HTERT RPE-1 (cell line): ENCODE measurements around the gene SIN3A.
"Not testable (repeated sequence)": the region's sequence is repeated elsewhere in the genome, so short reads cannot be mapped to it uniquely, and the experiment has no call there.

Experiments
- in situ Hi-C: fragments of 300-500 bp; cut with MboI; formaldehyde crosslinking; loops from 4 replicates; pipeline ENCODE4 v1.14.3; 2020; ENCODE audit warnings: low sequenced_read_pairs

The SIN3A gene

GRCh38 chr15:75383986-75384385, 67.5 kb downstream of the SIN3A start:
- in situ Hi-C loops, result not testable (repeated sequence)

DNA sequence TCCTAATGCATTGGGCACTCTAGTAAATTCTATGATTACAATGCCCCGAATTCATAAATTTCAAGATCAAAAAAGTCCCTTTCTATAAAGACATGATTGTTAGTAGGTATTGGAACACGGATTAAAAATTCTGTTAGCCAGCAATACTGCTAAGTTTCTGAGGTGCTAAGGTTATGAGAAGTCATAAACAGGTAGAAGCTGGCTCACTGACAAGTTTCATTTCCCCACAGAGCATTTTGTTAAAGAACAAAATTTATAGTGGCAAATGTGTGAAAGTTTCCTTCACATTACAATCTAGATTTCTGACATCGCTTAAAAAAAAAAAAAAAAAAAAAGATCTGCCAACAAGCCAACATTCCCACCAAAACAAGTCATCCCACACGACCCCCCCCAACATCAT, 70.7 kb downstream of the SIN3A start:
- in situ Hi-C loops, result no loop called here

DNA sequence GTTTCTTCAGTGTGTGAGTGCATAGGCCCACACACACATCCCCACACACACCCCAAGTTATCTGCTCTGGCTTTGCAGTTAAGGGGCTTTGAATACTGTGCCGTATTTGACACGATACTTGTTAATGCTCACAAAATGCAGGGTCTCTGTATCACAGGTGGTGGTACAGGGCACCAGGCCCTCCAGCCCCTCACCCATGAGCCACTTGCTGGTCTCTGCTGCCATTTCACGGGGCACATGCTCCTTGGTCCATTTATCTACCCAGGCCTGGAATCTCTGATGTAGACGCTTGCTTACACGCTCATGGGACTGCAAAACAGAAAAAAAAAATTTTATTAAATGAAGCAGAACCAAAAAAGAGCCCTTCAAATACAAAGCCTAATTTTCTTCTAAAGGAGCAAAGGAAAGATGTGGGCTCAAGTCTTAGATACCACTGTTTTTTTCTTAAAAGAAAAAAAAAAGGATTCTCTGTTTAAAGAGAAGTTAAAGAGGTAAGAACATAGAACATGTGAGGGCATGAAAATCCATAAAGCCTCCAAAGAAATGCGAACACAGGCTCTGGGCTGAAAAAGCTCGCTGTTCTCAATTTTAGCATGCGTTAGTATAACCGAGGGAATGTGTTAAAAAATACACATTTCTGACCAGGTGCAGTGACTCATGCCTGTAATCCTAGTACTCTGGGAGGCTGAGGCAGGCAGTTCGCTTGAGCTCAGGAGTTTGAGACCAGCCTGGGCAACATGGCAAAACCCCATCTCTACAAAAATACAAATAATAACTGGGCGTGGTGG, 79.4 kb downstream of the SIN3A start:
- in situ Hi-C loops, result no loop called here

DNA sequence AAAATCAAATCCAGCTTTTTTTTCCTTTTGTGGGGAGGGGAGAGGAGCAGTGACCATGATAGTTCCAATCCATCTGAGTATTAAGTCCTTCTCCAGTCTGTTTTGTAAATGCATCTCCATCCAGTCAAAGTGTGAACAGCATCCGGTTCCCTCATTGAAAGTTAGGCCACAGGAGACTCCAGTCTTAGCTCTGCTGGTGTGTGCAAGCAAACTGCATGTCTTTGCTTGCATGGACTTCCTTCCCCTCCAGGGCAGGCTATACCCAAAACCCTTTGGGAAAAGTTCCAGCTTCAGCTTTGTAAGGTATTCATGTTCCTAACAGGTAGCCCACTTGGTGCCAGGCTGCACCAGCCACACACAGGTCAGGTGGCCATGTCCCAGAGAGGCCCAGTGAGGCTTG, 80.0 kb downstream of the SIN3A start:
- in situ Hi-C loops, result no loop called here

DNA sequence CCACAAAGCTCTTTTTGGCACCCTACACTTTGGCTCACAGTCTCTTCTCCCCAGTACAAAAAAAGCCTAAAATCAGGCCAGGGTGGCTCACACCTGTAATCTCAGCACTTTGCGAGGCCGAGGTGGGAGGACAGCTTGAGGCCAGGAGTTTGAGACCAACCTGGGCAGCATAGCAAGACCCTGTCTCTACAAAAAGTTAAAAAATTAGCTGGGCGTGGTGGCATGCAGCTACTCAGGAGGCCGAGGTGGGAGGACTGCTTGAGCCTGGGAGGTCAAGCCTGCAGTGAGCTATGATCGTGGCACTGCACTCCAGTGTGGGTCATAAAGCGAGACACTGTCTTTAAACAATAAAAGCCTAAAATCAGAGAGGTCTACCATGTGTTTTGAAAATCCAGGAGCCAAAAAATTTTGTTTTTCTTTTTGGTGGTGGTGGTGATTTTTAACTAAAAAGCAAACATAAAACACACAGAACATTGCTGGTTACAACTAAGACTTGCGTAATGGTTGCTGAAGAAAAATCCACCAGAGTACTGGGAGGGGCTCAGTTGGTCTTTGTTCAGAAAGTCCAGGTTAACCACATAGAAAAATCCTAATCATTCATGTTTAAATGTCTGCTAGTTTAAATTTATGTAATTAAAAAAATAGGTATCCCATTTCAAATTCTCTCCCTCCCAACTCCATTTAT, 81.5 kb downstream of the SIN3A start:
- in situ Hi-C loops, result no loop called here

- in situ Hi-C loops, result no loop called here
Measured at GRCh38 chr15:75368689-75369239, 82.7 kb downstream of the SIN3A start.

DNA sequence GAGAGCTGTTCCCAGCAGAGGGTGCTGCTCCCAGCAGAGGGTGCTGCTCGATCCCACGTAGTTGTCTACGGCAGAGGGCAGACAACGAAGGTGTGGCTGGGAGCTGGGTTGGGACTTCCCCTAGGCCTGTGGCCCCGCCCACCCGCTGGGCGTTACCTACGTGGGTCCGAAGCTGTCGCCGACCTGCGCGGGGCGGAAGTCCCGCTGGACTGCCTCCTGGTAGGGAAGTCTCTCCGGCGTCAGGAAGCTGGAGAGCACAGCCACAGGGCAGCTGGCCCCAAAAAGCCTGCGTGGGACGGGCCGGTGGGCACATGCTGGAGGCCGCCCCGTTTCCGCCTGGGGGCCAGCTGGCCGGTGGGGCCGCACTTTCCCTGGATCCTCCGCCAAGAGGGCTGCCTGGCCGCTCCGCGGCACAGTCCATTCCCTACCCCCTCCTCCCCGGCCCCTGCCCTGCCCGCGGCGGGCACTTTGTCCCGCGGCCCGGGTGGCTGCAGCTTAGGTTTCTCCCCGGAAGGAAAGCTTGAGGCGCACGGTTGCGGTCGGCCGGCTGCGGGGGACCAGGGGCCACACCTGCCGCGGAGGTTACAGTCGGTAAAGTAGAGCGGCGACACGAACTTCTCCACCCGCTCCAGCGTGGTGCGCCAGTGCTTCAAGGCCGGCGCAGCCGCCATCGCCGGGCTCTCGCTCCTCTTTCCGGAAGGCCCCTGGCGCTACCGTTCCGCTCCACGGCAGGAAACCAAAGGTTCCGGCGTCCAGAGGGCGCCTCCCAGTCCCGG, 83.4 kb downstream of the SIN3A start, which contains the start of gene MAN2C1:
Gene MAN2C1 (minus strand): TSS at position 695 of the 776 bp plus-strand sequence. CDS start 24 bp downstream, at position 671.
- in situ Hi-C loops, result no loop called here

DNA sequence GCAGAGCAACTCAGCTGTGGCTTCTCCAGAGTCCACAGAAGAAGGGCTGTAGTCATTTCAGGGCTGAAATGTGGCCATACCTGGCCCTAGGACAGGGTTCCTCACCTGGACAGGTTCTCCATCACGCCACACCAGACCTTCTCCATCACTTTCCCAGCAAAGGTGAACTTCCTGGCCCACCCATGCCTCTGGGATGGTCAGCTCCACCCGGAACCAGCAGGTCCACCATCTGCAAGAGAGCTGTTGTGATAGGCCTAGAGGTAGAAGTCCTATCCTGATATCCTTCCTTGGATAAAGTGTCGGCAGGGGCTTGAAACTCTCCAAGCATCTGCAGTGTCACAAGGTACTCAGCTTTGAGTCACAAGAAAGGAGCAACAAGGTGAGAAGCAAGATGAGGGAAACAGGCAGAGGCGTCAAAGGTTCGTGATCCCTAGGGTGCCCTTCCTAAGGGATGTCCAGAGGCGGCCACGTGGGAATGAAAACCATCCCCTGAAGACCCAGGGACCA, 84.0 kb downstream of the SIN3A start:
- in situ Hi-C loops, result no loop called here

GRCh38 chr15:75367006-75367405, 84.5 kb downstream of the SIN3A start:
- in situ Hi-C loops, result no loop called here

GRCh38 chr15:75366163-75366562, 85.3 kb downstream of the SIN3A start:
- in situ Hi-C loops, result no loop called here

DNA sequence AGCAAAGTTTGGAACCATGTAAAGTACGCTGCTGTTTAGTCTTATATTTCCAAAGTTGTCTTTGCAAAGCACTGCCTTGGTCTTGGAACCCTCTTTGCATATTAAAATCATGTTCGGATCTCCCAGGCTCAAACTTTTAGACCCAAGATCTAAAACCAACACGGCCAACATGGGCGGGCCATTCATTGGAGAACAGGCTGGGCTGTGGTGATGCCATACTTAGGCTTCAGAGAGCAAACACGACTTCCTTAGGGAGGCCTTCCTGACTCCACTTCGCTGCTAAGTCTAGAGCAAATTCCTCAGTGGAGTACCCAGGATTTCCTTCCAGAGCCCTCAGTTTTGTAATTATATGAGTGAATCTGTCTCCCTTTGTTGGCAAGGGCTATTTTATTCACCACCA, 86.6 kb downstream of the SIN3A start:
- in situ Hi-C loops, result no loop called here

DNA sequence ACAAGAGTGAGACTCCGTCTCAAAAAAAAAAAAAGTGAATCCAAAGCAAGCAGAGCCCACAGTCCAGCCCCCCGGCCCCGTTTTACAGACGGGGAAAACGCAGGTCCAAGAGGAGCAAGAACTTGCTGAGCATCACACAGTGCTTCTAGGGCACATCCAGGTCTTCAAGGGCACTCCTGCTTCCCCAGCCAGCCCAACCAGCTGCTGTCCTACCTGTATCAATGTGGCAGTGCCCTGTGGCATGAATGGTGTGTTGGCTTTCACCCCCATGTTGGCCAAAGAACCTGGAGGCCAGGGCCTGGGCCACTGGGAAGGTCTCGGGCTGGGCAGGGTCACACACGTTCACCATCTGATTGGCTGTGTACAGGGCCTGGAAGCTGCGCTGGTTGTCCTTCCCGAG, 87.7 kb downstream of the SIN3A start:
- in situ Hi-C loops, result no loop called here

DNA sequence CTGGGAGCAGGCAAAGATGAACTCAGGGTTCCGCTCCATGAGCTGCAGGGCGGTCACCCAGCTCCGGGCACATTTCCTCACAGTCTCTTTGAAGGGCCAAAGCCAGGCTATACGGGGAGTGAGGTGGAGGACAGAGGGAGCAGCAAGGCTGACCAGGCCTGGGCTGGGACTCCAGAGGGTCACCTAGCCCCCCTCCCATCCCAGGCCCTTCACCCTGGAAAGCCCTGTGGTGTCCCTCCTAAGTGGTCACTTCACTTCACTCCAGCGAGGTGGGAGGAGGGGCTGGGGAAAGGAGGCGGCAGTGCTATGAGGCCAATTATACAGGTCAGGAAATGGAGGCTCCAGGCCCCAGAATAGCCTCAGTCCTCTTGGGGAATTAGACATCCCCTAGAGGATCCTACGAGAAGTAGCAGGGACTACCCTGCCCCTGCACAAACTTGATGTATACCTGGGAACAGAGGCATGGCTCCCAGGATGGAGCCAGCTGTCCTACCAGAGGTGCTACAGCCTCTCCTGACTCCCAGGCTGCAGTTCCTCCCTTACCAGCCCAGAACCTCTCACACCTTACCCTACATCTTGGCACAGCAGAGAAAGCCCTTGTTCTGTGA, 88.7 kb downstream of the SIN3A start:
- in situ Hi-C loops, result no loop called here

DNA sequence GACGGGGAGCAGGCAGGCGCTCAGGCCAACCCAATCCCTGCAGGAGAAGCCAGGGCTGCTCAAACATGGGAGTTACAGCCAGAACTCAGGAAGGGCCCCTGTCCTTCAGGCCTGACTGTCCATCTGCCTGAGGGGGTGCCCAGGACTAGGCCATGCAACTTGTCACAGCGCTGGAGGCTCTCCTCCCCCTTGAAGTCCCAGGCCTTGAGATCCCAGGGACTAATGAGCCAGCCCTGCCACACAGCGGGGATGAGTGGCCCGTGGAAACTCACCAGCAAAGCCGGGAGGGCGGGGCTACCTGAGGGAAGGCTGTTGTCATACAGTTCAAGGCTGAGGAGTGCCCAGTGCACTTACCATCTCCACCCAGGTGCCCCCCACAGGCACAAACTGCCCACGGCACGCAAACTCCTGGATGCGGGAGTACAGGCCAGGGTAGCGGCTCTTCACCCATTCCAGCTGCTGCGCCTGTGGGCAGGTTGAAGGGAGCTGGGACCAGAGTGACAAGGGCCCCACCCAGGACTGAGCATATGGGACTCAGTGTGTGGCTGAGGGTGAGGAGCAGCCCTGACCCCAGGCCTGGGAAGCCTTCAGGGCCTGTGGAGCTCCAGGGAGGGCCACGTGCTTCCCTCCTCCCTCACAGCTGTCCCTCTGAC, 89.4 kb downstream of the SIN3A start:
- in situ Hi-C loops, result no loop called here

DNA sequence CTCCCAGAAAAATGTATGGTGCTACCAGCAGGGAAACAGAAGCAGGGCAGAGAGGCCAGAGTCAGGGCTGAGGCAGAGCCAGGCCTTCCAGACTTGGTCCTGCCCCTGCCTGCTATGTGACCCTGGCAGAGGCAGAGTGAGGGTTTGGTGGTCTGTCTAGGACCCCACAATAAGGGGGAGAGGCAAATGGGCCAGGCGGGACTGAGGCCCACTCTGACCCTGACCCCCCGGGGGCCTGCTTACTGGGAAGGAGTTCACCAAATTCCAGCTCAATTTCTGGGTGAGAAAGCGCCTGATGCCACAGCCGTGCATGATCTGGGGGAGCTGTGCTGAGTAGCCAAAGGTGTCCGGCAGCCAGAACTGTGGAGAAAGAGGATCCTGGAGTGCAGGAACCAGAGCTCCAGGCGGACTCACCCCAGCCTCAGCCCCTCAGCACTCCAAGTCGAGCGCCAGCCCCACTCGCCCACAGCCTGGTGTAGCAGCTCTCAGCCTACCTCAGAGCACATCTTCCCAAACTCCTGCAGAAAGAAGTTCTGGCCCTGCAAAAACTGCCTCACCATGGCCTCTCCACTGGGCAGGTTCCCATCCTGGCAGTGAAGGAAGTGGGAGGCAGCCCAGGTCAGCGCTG, 90.0 kb downstream of the SIN3A start:
- in situ Hi-C loops, result no loop called here

DNA sequence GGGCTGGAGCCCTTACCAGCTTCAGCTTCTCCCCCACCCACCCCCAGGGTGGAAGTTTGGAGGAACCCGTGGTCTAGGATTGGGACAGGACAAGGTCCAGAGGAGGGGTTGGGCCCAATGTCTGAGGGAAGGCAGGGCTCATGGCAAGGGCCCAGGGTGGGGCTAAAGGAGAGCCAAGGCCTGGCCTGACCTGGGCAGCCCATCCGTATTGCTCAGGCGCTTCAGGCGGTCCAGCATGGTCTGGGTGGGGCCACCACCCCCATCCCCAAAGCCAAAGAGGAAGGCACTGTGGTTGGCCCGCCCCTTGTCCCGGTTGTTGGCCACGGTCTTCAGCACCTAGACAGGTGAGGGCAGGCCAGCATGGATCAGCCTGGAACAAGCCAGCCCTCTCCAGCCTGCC, 90.6 kb downstream of the SIN3A start:
- in situ Hi-C loops, result no loop called here

GRCh38 chr15:75360391-75360790, 91.1 kb downstream of the SIN3A start:
- in situ Hi-C loops, result no loop called here

- in situ Hi-C loops, result no loop called here
Measured at GRCh38 chr15:75359537-75360250, 91.8 kb downstream of the SIN3A start.
